Measurements from ENCODE around the gene DDX6. TPM values are rescaled to one million over a fixed set of nuclear protein-coding genes. Genes with fewer than 3 reads are reported as not detected.
"Not testable (repeated sequence)": the region's sequence is repeated elsewhere in the genome, so short reads cannot be mapped to it uniquely, and the experiment has no call there.

The DDX6 gene, protein sequence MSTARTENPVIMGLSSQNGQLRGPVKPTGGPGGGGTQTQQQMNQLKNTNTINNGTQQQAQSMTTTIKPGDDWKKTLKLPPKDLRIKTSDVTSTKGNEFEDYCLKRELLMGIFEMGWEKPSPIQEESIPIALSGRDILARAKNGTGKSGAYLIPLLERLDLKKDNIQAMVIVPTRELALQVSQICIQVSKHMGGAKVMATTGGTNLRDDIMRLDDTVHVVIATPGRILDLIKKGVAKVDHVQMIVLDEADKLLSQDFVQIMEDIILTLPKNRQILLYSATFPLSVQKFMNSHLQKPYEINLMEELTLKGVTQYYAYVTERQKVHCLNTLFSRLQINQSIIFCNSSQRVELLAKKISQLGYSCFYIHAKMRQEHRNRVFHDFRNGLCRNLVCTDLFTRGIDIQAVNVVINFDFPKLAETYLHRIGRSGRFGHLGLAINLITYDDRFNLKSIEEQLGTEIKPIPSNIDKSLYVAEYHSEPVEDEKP
- 110 and 112 TPM in 2 replicates for total RNA-seq

DNA sequence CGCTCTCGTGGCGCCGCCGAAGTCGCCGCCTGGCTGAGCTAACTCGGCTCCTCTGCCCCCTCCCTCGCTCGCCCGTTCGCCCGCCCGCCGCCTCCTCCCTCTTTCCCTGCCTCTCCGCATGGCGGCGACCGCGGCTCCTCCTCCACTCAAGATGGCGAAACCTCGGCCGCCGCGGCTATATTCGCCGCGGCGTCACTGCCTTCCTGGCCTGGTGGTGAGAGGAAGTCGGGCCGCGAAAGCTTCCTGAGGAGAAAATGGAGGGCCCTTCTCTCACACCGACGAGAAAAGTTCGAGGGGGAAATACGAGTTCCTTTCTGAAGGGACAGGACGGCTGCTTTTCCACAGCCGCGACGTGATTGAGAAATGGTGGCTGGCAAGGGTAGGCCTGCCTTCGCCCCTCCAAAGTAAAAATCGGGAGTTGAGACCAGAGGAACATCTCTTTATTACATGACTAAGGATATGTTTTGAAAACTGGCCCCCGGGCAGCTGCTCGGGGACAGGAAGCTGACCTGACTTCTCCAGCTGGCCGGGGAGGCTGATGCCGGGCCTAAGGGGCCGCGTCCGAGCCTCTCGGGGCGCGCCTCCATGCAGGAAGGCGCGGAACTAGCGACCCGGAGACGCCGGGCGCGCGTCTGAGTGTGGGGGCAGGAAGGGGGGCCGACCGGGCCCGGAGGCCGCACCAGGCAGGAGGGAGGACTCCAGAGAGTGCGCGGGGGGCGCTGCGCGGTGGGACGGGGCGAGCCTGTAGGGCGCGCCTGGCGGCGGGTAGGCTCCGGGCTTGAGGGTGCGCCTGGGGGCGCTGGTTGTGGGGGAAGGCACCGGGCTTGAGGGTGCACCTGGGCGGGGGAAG, at the start of gene DDX6:
Gene DDX6, minus strand, starts transcription at position 54 of the 850 bp plus-strand sequence. CDS start 4,913 bp downstream, outside the sequence.
- H3K4me3 Mint-ChIP-seq, result peak within 1 kb of the TSS; percentile 98
- DNase-seq (ENCODE audit: low spot score), result peak; percentile 85
- peaks cover 11% of the 10 kb centered on the region for H3K36me3 Mint-ChIP-seq (ENCODE audit: low read depth)
- H3K27ac Mint-ChIP-seq, result peak within 1 kb of the TSS; percentile 99
- H3K27me3 Mint-ChIP-seq (ENCODE audit: insufficient read depth), result no peaks in the 10 kb centered on the region
- intact Hi-C loops (cut with micrococcal nuclease), result loop anchor here (1.0 to 5.0 kb wide), 9 partner anchors 101 to 974 kb away; partner anchors contain the start of genes ARCN1, ATP5MG, DPAGT1 and KMT2A
- no peaks in the 10 kb centered on the region for H3K9me3 Mint-ChIP-seq
- peaks cover 29% of the 10 kb centered on the region for H3K4me1 Mint-ChIP-seq (ENCODE audit: low read depth)

DNA sequence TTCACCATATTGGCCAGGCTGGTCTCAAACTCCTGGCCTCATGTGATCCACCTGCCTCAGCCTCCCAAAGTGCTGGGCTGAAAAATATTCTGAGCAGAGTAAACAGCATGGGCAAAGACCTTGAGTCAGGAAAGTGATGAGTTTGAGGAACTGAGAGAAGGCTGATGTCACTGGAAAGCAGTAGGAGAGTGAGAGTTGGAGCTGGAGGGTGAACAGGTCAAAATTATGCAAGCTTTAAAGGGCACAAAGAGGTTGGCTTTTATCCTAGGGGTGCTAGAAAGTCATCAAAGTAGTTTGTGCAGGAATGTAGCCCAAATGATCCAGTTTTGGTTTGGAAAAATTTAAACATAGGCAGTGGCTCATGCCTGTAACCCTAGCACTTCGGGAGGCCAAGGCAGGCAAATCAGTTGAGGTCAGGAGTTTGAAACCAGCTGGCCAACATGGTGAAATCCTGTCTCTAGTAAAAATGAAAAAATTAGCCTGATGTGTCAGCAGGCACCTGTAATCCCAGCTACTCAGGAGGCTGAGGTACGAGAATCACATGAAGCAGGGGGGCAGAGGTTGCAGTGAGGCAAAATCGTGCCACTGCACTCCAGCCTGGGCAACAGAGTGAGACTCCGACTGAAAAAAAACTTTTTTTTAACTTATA, 48.1 kb upstream of the DDX6 start:
- Mint-ChIP-seq H3K9me3 (no peaks in the 10 kb centered on the region), H3K4me3 (no peak overlapping the region), H3K36me3 (ENCODE audit: low read depth) (no peaks in the 10 kb centered on the region), H3K27me3 (ENCODE audit: insufficient read depth) (peaks cover 1% of the 10 kb centered on the region), H3K4me1 (ENCODE audit: low read depth) (peaks cover 32% of the 10 kb centered on the region), H3K27ac (no peak overlapping the region)
- intact Hi-C loops (cut with micrococcal nuclease), result no loop called here
- no peak for DNase-seq (ENCODE audit: low spot score)

- Mint-ChIP-seq H3K36me3 (ENCODE audit: low read depth) (no peaks in the 10 kb centered on the region), H3K27me3 (ENCODE audit: insufficient read depth) (no peaks in the 10 kb centered on the region), H3K4me3 (no peak overlapping the region), H3K27ac (no peak overlapping the region), H3K9me3 (no peaks in the 10 kb centered on the region), H3K4me1 (ENCODE audit: low read depth) (peaks cover 31% of the 10 kb centered on the region)
- no peak for DNase-seq (ENCODE audit: low spot score)
- intact Hi-C loops (cut with micrococcal nuclease), result no loop called here
Measured at GRCh38 chr11:118837868-118838267, 46.9 kb upstream of the DDX6 start.

DNA sequence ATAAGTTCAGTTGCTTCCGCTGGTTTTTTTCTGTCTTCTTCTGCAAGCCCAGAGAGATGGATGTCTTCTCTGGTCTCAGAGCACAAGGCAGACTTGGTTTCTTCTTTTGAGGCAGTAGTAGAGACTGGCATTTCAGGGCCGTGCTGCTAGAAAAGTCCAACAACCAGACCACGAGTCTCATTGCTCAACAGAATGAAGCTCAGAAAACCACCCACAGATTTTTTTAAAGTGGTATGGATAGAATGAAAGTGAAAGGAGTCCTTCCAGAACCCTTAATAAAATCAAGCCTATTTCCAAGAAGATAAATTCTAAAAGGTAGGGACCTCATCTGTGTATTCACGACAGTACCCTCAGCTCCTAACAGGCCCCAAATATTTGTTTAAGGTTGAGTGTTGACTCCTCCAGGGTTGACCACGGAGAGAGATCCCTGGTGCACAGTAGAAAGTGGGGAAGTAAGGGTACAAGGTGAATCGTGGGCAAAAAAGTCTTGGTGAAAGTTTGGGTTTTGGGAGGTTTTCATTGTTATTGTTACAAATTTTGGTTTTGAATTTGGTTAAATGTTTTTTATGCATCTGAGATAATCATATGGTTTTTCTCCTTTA, 43.6 kb upstream of the DDX6 start:
- Mint-ChIP-seq H3K27me3 (ENCODE audit: insufficient read depth) (no peaks in the 10 kb centered on the region), H3K4me3 (no peak overlapping the region), H3K27ac (peak overlapping the region; percentile 3), H3K9me3 (no peaks in the 10 kb centered on the region), H3K36me3 (ENCODE audit: low read depth) (no peaks in the 10 kb centered on the region), H3K4me1 (ENCODE audit: low read depth) (peaks cover 20% of the 10 kb centered on the region)
- no peak for DNase-seq (ENCODE audit: low spot score)
- intact Hi-C loops (cut with micrococcal nuclease), result no loop called here

GRCh38 chr11:118827118-118827517, 36.2 kb upstream of the DDX6 start:
- no peaks in the 10 kb centered on the region for H3K9me3 Mint-ChIP-seq
- no peaks in the 10 kb centered on the region for H3K4me1 Mint-ChIP-seq (ENCODE audit: low read depth)
- intact Hi-C loops (cut with micrococcal nuclease), result no loop called here
- H3K4me3 Mint-ChIP-seq, result no peak overlapping the region
- no peaks in the 10 kb centered on the region for H3K27me3 Mint-ChIP-seq (ENCODE audit: insufficient read depth)
- no peak for DNase-seq (ENCODE audit: low spot score)
- H3K36me3 Mint-ChIP-seq (ENCODE audit: low read depth), result no peaks in the 10 kb centered on the region
- no peak overlapping the region for H3K27ac Mint-ChIP-seq

- DNase-seq (ENCODE audit: low spot score); H3K36me3 Mint-ChIP-seq (ENCODE audit: low read depth); intact Hi-C loops (cut with micrococcal nuclease); H3K4me1 Mint-ChIP-seq (ENCODE audit: low read depth); H3K4me3 Mint-ChIP-seq; H3K27me3 Mint-ChIP-seq (ENCODE audit: insufficient read depth); H3K9me3 Mint-ChIP-seq; H3K27ac Mint-ChIP-seq: not testable (repeated sequence)
Measured at GRCh38 chr11:118822936-118823510, 32.1 kb upstream of the DDX6 start.

DNA sequence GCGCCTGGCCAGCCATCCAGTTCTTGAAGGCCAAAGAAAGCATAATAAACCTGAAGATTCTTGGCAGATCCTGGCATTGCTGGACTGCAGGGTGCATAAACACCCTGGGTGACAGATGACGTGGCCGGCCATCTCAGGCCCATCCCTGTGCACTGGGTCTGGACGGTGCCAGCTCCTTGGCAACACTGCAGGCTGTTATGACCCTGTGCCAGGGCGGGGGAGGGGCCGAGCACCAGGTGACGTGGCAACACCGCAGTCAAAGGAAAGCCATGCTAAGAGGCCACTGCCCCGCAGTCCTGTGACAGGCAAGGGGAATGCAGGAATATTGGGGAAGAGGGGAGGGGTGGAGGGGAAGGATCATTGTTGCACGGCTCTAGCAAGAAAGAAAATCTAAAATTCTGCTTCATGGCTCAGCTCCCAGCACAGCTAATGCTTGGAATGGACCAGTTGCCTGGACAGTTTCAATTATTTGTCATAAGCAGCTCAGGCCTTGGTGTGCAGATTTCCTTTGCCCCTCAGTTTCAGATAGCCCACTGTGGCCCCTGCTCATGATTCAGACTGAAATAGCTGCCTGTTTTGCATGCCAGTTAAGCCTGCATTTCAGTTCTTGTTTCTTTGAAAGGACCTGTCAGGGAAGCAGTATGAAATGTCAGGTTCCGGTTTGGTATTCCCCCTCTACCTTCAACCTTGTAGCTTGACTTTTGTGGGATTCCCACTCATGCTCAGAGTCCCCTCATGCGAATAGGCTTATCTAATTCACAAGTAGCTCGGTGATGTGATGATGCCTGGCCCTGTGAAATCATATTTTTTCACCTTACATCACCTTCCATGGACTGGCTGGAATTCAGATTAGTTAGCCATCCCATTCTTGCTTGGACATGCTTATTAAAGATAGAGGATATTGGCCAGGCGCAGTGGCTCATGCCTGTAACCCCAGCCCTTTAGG, 29.7 kb upstream of the DDX6 start:
- H3K27me3 Mint-ChIP-seq (ENCODE audit: insufficient read depth), result no peaks in the 10 kb centered on the region
- no peak overlapping the region for H3K4me3 Mint-ChIP-seq
- H3K4me1 Mint-ChIP-seq (ENCODE audit: low read depth), result peaks cover 6% of the 10 kb centered on the region
- H3K27ac Mint-ChIP-seq, result no peak overlapping the region
- intact Hi-C loops (cut with micrococcal nuclease), result loop anchor here (2.0 kb wide), 1 partner anchor 24 kb away; no protein-coding TSS in a partner anchor
- DNase-seq (ENCODE audit: low spot score), result no peak
- H3K9me3 Mint-ChIP-seq, result no peaks in the 10 kb centered on the region
- H3K36me3 Mint-ChIP-seq (ENCODE audit: low read depth), result no peaks in the 10 kb centered on the region

GRCh38 chr11:118820025-118820379, 29.0 kb upstream of the DDX6 start:
- not testable (repeated sequence) for H3K4me1 Mint-ChIP-seq (ENCODE audit: low read depth); DNase-seq (ENCODE audit: low spot score); H3K9me3 Mint-ChIP-seq; H3K36me3 Mint-ChIP-seq (ENCODE audit: low read depth); H3K4me3 Mint-ChIP-seq; H3K27ac Mint-ChIP-seq; H3K27me3 Mint-ChIP-seq (ENCODE audit: insufficient read depth)
- intact Hi-C loops (cut with micrococcal nuclease), result loop anchor here (2.0 kb wide), 1 partner anchor 25 kb away; no protein-coding TSS in a partner anchor

GRCh38 chr11:118819334-118820024, 28.5 kb upstream of the DDX6 start:
- intact Hi-C loops (cut with micrococcal nuclease), result loop anchor here (2.0 kb wide), 1 partner anchor 25 kb away; no protein-coding TSS in a partner anchor
- Mint-ChIP-seq H3K4me3 (no peak overlapping the region), H3K27me3 (ENCODE audit: insufficient read depth) (no peaks in the 10 kb centered on the region)

DNA sequence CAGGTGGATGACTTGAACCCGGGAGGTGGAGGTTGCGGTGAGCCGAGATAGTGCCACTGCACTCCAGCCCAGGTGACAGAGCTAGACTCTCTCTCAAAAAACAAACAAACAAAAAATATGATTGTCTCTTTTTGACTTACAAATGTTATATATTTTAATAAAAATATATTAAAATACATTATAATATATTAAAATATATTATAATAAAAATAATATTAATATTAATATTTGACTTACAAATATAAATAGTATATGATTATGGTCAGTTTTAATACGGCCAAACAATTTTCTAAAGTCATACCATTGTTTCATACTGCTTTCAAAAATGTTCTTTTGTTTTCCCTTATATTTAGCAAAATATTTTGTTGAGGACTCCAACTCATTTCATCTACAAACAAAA, 27.2 kb upstream of the DDX6 start:
- no peak overlapping the region for H3K4me3 Mint-ChIP-seq
- DNase-seq (ENCODE audit: low spot score), result no peak
- no peaks in the 10 kb centered on the region for H3K9me3 Mint-ChIP-seq
- H3K4me1 Mint-ChIP-seq (ENCODE audit: low read depth), result peaks cover 6% of the 10 kb centered on the region
- intact Hi-C loops (cut with micrococcal nuclease), result no loop called here
- H3K27ac Mint-ChIP-seq, result no peak overlapping the region
- H3K27me3 Mint-ChIP-seq (ENCODE audit: insufficient read depth), result no peaks in the 10 kb centered on the region
- no peaks in the 10 kb centered on the region for H3K36me3 Mint-ChIP-seq (ENCODE audit: low read depth)

More at GRCh38 chr11:118819334-118820024, 28.5 kb upstream of the DDX6 start:
- H3K9me3 Mint-ChIP-seq, result no peaks in the 10 kb centered on the region
- no peak for DNase-seq (ENCODE audit: low spot score)
- H3K36me3 Mint-ChIP-seq (ENCODE audit: low read depth), result no peaks in the 10 kb centered on the region
- H3K27ac Mint-ChIP-seq, result no peak overlapping the region
- peaks cover 6% of the 10 kb centered on the region for H3K4me1 Mint-ChIP-seq (ENCODE audit: low read depth)

GRCh38 chr11:118813551-118813950, 22.6 kb upstream of the DDX6 start:
- Mint-ChIP-seq H3K27me3 (ENCODE audit: insufficient read depth) (peaks cover 3% of the 10 kb centered on the region), H3K4me3 (no peak overlapping the region), H3K4me1 (ENCODE audit: low read depth) (no peaks in the 10 kb centered on the region), H3K36me3 (ENCODE audit: low read depth) (no peaks in the 10 kb centered on the region), H3K27ac (no peak overlapping the region), H3K9me3 (no peaks in the 10 kb centered on the region)
- no peak for DNase-seq (ENCODE audit: low spot score)
- intact Hi-C loops (cut with micrococcal nuclease), result no loop called here
